PFSK-1 (cell line): ENCODE results near the gene SRPRB.

Source experiments
- POLR2AphosphoS5 ChIP-seq: IDR thresholded peaks from 2 replicates; pipeline ENCODE4 v1.6.1; 2012; ENCODE audit warnings: low read depth, mild to moderate bottlenecking, control low read depth, low read length, moderate library complexity
- REST ChIP-seq, 2 experiments: IDR thresholded peaks; 2 replicates each; pipeline versions ENCODE4 v1.6.1 to v1.8.0; 2011 to 2012; ENCODE audit warnings: low read depth in 2 of 2, low read length in 2 of 2, control low read depth in 1 of 2, inconsistent platforms in 1 of 2, mild to moderate bottlenecking in 1 of 2, moderate library complexity in 1 of 2; ENCODE audit not compliant: insufficient read depth in 1 of 2
- TAF1 ChIP-seq: IDR thresholded peaks from 2 replicates; pipeline ENCODE4 v1.6.1; 2012; ENCODE audit warnings: low read length, control low read depth, borderline replicate concordance; ENCODE audit not compliant: insufficient read depth

- no peak for TF ChIP-seq REST (IDR thresholded peaks at IDR 0.05; ENCODE audit: insufficient read depth in 1 of 2, low read depth in 2 of 2, low read length in 2 of 2)
- no peak for TF ChIP-seq POLR2AphosphoS5
- TF ChIP-seq TAF1: no peak
These were observed 27.7 kb downstream of the SRPRB start for GRCh38 chr3:133833267-133833666.
